GM19099 (cell line): ENCODE results near the gene ETS2.

ENCODE experiments used
- POLR2A ChIP-seq: IDR thresholded peaks from 3 replicates; pipeline ENCODE4 v1.6.1; 2011; ENCODE audit warnings: low read depth; ENCODE audit not compliant: insufficient read length; ENCODE audit errors: extremely low read depth

ETS2 gene

GRCh38 chr21:38864964-38865363, 59.2 kb downstream of the ETS2 start:
- TF ChIP-seq POLR2A, result no peak

- no peak for TF ChIP-seq POLR2A
Observed at GRCh38 chr21:38869196-38869595, 63.5 kb downstream of the ETS2 start.

DNA sequence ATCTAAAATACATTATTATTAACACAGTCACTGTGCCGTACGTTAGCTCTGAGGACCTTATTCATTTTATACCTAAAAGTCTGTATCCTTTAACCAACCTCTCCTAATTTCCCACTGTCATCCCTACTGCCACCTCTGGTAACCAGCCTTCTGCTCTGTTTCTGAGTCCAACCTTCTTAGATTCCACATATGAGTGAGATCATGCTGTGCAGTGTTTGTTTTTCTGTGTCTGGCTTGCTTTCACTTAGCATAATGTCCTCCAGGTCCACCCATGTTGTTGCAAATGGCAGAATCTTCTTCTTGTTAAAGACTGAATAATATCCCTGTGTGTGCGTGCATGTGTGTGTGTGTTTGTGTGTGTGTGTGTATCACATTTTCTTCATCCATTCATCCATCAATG, 64.2 kb downstream of the ETS2 start:
- no peak for TF ChIP-seq POLR2A
